HEK293 (cell line): ENCODE results near the gene AP1S1.

ENCODE experiments used
- EGR2 ChIP-seq: fragments of 450-650 bp; formaldehyde crosslinking; IDR thresholded peaks from 2 replicates; pipeline ENCODE4 v1.5.1; 2016; ENCODE audit warnings: low read depth, missing biosample characterization, missing genetic modification characterization
- SP3 ChIP-seq: fragments of 450-650 bp; formaldehyde crosslinking; IDR thresholded peaks from 2 replicates; pipeline ENCODE4 v1.5.1; 2016; ENCODE audit warnings: missing biosample characterization, missing genetic modification characterization
- TCF7L2 ChIP-seq: IDR thresholded peaks from 2 replicates; pipeline ENCODE4 v1.6.1; 2011; ENCODE audit warnings: low read depth, mild to moderate bottlenecking, inconsistent platforms, low read length, moderate library complexity, borderline replicate concordance
- ZFP37 ChIP-seq: fragments of 450-650 bp; formaldehyde crosslinking; IDR thresholded peaks from 2 replicates; pipeline ENCODE4 v1.5.1; 2016; ENCODE audit warnings: missing biosample characterization, missing genetic modification characterization
- ZNF600 ChIP-seq: fragments of 450-650 bp; formaldehyde crosslinking; IDR thresholded peaks from 2 replicates; pipeline ENCODE4 v1.5.1; 2016; ENCODE audit warnings: missing biosample characterization, missing genetic modification characterization
- ZNF707 ChIP-seq: fragments of 450-650 bp; formaldehyde crosslinking; IDR thresholded peaks from 2 replicates; pipeline ENCODE4 v1.5.1; 2016; ENCODE audit warnings: missing biosample characterization, missing genetic modification characterization
- ZNF768 ChIP-seq: fragments of 450-650 bp; formaldehyde crosslinking; IDR thresholded peaks from 2 replicates; pipeline ENCODE4 v1.5.1; 2018; ENCODE audit warnings: missing biosample characterization, mild to moderate bottlenecking, missing genetic modification characterization
- ZSCAN30 ChIP-seq: fragments of 450-650 bp; IDR thresholded peaks from 2 replicates; pipeline ENCODE4 v1.5.1; 2018; ENCODE audit warnings: missing biosample characterization, mild to moderate bottlenecking, missing genetic modification characterization, moderate library complexity
- TF ChIP-seq, protein P1 (sequence below): fragments of 450-650 bp; formaldehyde crosslinking; IDR thresholded peaks from 2 replicates; pipeline ENCODE4 v1.5.1; 2016; ENCODE audit warnings: missing biosample characterization, missing genetic modification characterization
- TF ChIP-seq, protein P2 (sequence below): fragments of 450-650 bp; formaldehyde crosslinking; IDR thresholded peaks from 2 replicates; pipeline ENCODE4 v1.5.1; 2016; ENCODE audit warnings: missing biosample characterization, missing genetic modification characterization
- TF ChIP-seq, protein P3 (sequence below): fragments of 450-650 bp; formaldehyde crosslinking; IDR thresholded peaks from 2 replicates; pipeline ENCODE4 v1.5.1; 2017; ENCODE audit warnings: missing biosample characterization, missing genetic modification characterization

DNA sequence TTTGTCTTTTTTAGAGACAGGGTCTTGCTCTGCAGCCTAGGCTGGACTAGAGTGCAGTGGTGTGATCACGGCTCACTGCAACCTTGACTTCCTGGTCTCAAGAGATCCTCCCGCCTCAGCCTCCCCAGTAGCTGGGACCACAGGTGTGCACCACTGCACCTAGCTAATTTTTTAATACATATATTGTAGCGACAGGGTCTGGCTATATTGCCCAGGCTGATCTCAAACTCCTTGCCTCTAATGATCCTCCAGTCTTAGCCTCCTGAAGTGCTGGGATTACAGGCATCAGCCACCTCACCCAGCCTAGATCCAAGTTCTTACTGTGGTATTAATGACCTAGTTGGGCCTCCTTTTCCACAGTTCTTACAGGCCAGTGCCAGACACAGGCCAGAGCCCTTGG, 39.1 kb upstream of the AP1S1 start:
- TF ChIP-seq SP3 (tag by site-specific recombination) = no peak
- TF ChIP-seq, protein P1, sequence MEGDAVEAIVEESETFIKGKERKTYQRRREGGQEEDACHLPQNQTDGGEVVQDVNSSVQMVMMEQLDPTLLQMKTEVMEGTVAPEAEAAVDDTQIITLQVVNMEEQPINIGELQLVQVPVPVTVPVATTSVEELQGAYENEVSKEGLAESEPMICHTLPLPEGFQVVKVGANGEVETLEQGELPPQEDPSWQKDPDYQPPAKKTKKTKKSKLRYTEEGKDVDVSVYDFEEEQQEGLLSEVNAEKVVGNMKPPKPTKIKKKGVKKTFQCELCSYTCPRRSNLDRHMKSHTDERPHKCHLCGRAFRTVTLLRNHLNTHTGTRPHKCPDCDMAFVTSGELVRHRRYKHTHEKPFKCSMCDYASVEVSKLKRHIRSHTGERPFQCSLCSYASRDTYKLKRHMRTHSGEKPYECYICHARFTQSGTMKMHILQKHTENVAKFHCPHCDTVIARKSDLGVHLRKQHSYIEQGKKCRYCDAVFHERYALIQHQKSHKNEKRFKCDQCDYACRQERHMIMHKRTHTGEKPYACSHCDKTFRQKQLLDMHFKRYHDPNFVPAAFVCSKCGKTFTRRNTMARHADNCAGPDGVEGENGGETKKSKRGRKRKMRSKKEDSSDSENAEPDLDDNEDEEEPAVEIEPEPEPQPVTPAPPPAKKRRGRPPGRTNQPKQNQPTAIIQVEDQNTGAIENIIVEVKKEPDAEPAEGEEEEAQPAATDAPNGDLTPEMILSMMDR = no peak
- TF ChIP-seq, protein P2, sequence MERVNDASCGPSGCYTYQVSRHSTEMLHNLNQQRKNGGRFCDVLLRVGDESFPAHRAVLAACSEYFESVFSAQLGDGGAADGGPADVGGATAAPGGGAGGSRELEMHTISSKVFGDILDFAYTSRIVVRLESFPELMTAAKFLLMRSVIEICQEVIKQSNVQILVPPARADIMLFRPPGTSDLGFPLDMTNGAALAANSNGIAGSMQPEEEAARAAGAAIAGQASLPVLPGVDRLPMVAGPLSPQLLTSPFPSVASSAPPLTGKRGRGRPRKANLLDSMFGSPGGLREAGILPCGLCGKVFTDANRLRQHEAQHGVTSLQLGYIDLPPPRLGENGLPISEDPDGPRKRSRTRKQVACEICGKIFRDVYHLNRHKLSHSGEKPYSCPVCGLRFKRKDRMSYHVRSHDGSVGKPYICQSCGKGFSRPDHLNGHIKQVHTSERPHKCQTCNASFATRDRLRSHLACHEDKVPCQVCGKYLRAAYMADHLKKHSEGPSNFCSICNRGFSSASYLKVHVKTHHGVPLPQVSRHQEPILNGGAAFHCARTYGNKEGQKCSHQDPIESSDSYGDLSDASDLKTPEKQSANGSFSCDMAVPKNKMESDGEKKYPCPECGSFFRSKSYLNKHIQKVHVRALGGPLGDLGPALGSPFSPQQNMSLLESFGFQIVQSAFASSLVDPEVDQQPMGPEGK (tag by site-specific recombination) = no peak
- TF ChIP-seq EGR2 (tag by site-specific recombination) = no peak
- no peak for TF ChIP-seq TCF7L2
- no peak for TF ChIP-seq ZNF600
- no peak for TF ChIP-seq ZSCAN30 (tag by site-specific recombination)
- no peak for TF ChIP-seq ZNF768 (tag by site-specific recombination)
- no peak for TF ChIP-seq ZNF707 (tag by site-specific recombination)
- TF ChIP-seq, protein P3, sequence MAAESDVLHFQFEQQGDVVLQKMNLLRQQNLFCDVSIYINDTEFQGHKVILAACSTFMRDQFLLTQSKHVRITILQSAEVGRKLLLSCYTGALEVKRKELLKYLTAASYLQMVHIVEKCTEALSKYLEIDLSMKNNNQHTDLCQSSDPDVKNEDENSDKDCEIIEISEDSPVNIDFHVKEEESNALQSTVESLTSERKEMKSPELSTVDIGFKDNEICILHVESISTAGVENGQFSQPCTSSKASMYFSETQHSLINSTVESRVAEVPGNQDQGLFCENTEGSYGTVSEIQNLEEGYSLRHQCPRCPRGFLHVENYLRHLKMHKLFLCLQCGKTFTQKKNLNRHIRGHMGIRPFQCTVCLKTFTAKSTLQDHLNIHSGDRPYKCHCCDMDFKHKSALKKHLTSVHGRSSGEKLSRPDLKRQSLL (tag by site-specific recombination) = no peak
- TF ChIP-seq ZFP37 (tag by site-specific recombination) = no peak
